Measurements from ENCODE around the gene SPTLC1.
"Not testable (repeated sequence)": the region's sequence is repeated elsewhere in the genome, so short reads cannot be mapped to it uniquely, and the experiment has no call there.

The SPTLC1 gene

DNA sequence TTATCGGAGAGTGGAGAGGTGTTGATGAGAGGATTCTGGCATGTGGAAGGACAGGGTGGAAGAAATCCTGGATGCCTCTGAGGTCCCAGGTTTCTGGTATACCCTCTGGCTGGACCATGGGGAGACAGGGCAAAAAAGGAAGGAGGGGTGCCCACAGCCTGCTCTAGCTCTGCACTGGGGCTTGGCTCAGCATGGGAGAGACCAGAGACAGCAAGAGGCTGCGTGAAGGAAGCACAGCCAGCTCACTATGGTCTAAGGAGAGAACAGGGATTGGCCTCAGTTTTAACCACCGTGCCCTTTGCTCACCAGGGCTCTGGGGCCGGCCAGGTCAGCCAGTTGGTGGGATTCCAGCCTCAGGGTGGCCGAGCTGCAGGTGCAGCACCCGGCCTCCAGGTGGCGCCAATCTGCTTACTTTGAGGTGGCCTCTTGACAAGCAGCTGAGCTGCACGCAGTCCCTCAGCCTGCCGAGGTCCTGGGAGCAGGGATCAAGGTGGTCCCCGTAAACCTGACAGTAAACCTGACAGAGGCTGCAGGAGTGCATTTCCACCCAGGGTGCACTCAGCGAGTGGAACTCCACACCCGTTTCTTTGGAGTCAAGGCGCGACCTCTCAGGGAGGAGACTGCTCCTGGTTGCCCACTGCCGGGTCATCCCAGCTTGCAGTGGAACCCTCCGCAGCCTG lies 25.0 kb upstream of the SPTLC1 start:
- peak; percentile 72 for DNase-seq (ENCODE audit: low spot score)

- DNase-seq (ENCODE audit: low spot score), result peak; percentile 29
Observed at GRCh38 chr9:92138960-92139540, 23.8 kb upstream of the SPTLC1 start.

- DNase-seq (ENCODE audit: low spot score), result peak; percentile 41
Observed at GRCh38 chr9:92138157-92138959, 23.1 kb upstream of the SPTLC1 start.

DNA sequence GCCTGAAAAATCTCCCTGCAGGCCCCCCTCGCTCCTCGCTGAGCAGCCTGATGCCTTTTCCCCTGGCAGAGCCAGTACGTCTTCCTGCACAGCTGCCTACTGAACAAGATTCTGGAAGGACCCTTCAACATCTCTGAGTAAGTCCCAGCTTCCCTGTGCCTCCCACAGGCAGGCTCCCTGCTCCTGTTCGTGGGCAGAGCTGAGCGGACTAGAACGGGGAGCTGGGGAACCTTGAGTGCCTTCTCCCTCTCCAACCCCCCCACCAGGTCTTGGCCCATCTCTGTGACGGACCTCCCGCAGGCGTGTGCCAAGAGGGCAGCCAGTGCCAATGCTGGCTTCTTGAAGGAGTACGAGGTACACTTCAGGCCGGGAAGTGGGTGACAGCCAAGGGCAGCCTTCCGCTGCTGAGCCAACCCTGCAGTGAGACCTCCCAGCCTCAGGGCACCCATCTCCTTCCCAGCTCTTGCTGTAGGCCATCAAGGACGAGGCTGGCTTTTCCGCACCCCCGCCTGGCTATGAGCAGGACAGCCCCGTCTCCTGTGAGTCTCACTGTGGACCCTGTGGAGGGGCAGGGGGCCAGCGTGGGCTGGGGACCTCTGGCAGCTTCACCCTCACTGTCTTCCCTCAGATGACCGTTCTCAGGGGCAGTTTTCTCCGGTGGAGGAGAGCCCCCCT lies 21.1 kb upstream of the SPTLC1 start:
- DNase-seq (ENCODE audit: low spot score), result no peak

DNA sequence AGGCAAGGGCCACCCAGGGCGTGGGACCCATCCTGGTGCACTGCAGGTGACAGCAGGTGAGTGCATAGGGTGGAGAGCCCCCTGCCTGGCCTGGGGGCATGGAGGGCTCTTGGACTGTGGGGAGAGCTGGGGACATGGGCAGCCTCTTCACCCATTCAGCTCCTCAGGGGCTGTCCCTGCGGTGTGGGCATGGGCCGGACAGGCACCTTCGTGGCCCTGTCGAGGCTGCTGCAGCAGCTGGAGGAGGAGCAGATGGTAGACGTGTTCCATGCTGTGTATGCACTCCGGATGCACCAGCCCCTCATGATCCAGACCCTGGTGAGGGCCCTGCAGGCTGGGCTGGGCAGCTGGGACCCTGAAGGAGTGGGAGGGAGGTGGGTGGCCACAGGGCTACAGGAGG lies 20.4 kb upstream of the SPTLC1 start:
- no peak for DNase-seq (ENCODE audit: low spot score)

GRCh38 chr9:92133949-92134604 lies 18.9 kb upstream of the SPTLC1 start:
- peak; percentile 69 for DNase-seq (ENCODE audit: low spot score)

GRCh38 chr9:92132913-92133312 lies 17.7 kb upstream of the SPTLC1 start:
- not testable (repeated sequence) for DNase-seq (ENCODE audit: low spot score)

GRCh38 chr9:92132501-92132900 lies 17.3 kb upstream of the SPTLC1 start:
- no peak for DNase-seq (ENCODE audit: low spot score)

GRCh38 chr9:92122800-92123199 lies 7.6 kb upstream of the SPTLC1 start:
- DNase-seq (ENCODE audit: low spot score), result no peak

- DNase-seq (ENCODE audit: low spot score), result no peak
Observed at GRCh38 chr9:92122061-92122460, 6.8 kb upstream of the SPTLC1 start.

DNA sequence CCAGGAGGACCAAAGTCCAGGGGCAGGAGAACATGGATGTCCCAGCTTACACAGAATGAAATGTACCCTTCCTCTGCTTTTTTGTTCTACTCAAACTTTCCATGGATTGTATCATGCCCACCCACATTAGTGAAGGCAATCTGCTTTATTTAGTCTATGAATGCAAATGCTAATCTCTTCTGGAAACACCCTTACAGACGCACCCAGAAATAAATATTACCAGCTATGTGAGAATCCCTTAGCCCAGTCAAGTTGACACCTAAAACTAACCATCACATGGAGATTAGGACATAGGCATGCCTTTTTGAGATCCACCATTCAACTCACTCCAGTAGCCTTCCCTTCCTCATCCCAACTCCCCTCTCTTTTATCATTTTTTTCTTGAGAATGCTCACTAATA lies 6.1 kb upstream of the SPTLC1 start:
- DNase-seq (ENCODE audit: low spot score), result no peak

DNA sequence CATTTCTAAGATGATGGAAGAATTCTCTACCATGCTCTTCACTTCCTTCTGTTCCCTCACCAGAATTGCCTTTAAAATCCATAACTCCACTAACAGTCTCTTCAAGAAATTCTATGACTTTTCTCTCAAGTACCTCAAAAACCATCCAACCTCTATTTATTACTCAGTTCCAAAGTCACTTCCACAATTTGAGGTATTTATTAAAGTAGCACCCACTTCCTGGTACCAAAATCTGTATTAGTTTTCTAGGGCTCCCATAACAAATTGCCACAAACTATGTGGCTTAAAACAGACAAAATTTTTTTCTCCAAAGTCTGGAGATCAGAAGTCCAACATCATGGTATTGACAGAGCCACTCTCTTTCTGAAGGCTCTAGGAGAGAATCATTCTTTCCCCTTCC lies 4.9 kb upstream of the SPTLC1 start:
- no peak for DNase-seq (ENCODE audit: low spot score)

DNA sequence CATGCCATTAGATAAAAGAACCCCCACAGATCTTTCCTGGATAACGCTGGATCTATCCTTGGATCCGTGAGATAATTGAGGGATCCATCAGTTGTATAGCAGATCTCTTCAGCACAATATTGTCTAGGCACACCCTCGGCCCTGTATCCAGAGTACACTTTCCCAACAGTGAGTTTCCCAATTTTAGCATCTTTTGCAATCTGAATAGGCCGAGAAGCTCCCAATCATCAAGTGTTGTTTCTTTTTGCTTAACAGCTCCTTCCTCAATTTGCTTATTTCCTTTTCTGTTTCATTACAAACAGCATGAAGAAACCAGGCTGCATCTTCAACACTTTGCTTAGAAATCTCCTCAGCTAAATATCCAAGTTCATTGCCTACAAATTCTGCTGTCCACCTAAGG lies 4.4 kb upstream of the SPTLC1 start:
- DNase-seq (ENCODE audit: low spot score), result no peak

- DNase-seq (ENCODE audit: low spot score), result no peak
Observed at GRCh38 chr9:92108122-92108521, 7.1 kb downstream of the SPTLC1 start.

DNA sequence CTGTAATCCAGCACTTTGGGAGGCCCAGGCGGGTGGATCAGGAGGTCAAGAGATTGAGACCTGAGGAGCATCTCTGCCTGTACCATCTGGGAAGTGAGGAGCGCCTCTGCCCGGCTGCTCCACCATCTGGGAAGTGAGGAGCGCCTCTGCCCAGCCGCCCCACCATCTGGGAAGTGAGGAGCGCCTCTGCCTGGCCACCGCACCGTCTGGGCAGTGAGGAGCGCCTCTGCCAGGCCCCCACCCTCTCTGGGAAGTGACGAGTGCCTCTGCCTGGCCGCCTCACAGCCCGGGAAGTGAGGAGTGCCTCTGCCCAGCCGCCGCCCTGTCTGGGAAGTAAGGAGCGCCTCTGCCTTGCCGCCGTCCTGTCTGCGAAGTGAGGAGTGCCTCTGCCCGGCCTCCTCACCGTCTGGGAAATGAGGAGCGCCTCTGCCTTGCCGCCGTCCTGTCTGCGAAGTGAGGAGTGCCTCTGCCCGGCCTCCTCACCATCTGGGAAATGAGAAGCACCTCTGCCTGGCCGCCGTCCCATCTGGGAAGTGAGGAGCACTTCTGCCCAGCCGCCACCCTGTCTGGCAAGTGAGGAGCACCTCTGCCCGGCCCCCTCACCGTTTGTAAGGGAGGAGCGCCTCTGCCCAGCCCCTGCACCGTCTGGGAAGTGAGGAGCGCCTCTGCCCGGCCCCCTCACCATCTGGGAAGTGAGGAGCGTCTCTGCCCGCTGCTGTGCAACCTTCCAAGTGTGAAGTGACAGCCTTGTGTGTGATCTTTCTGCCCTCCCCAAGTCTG lies 9.6 kb downstream of the SPTLC1 start:
- not testable (repeated sequence) for DNase-seq (ENCODE audit: low spot score)

GRCh38 chr9:92103601-92104000 lies 11.6 kb downstream of the SPTLC1 start:
- DNase-seq (ENCODE audit: low spot score), result not testable (repeated sequence)

- peak; percentile 88 for DNase-seq (ENCODE audit: low spot score)
Observed at GRCh38 chr9:92100237-92100911, 14.8 kb downstream of the SPTLC1 start.

- peak; percentile 21 for DNase-seq (ENCODE audit: low spot score)
Observed at GRCh38 chr9:92098638-92099037, 16.6 kb downstream of the SPTLC1 start.

- peak; percentile 95 for DNase-seq (ENCODE audit: low spot score)
Observed at GRCh38 chr9:92097997-92098482, 17.2 kb downstream of the SPTLC1 start.

GRCh38 chr9:92095236-92095635 lies 20.0 kb downstream of the SPTLC1 start:
- no peak for DNase-seq (ENCODE audit: low spot score)

- peak; percentile 40 for DNase-seq (ENCODE audit: low spot score)
Observed at GRCh38 chr9:92094655-92095054, 20.6 kb downstream of the SPTLC1 start.
